Measurements from ENCODE around the gene ADCY7.

- TF ChIP-seq POLR2A (IDR thresholded peaks at IDR 0.05) (no peak), CTCF (IDR thresholded peaks at IDR 0.05) (no peak)
These were observed 39.9 kb downstream of the ADCY7 start for GRCh38 chr16:50306287-50306686.
